Trophoblast cell (in vitro differentiated cells and primary cell): ENCODE results near the gene B4GALT2.

Source experiments
- DNase-seq, 2 donors: peaks; one replicate each; pipeline ENCODE4 v3.0.0-alpha.2; 2016
- H2AFZ ChIP-seq: 2 replicates; pipeline ENCODE4 v1.6.1; 2013; ENCODE audit warnings: low read length, moderate library complexity, mild to moderate bottlenecking; ENCODE audit not compliant: insufficient read depth, poor library complexity
- H2AK5ac ChIP-seq: 2 replicates; pipeline ENCODE4 v1.6.1; 2013; ENCODE audit warnings: mild to moderate bottlenecking, low read length
- H2BK120ac ChIP-seq: 2 replicates; pipeline ENCODE4 v1.6.1; 2013; ENCODE audit warnings: low read length, mild to moderate bottlenecking, moderate library complexity; ENCODE audit not compliant: insufficient read depth, poor library complexity
- H2BK12ac ChIP-seq: 2 replicates; pipeline ENCODE4 v1.6.1; 2013; ENCODE audit warnings: mild to moderate bottlenecking, low read length, moderate library complexity
- H2BK5ac ChIP-seq: 2 replicates; pipeline ENCODE4 v1.6.1; 2013; ENCODE audit warnings: low read length, low read depth, moderate library complexity, mild to moderate bottlenecking; ENCODE audit not compliant: poor library complexity
- H3K14ac ChIP-seq: 2 replicates; pipeline ENCODE4 v1.6.1; 2013; ENCODE audit warnings: mild to moderate bottlenecking, low read length
- H3K18ac ChIP-seq: 2 replicates; pipeline ENCODE4 v1.6.1; 2013; ENCODE audit warnings: mild to moderate bottlenecking, low read length
- H3K23ac ChIP-seq: 2 replicates; pipeline ENCODE4 v1.6.1; 2013; ENCODE audit warnings: low read length
- H3K27ac ChIP-seq: 2 replicates; pipeline ENCODE4 v1.5.1; 2013; ENCODE audit warnings: low read depth, mild to moderate bottlenecking, inconsistent platforms, low read length, moderate library complexity
- H3K27me3 ChIP-seq: 2 replicates; pipeline ENCODE4 v1.6.1; 2013; ENCODE audit warnings: inconsistent platforms, mild to moderate bottlenecking, low read length, moderate library complexity; ENCODE audit not compliant: insufficient read depth
- H3K36me3 ChIP-seq, 2 experiments: 1 replicate in 1 of 2; 2 replicates in 1 of 2; pipeline ENCODE4 v1.6.1; 2013; ENCODE audit warnings: low read length in 2 of 2, mild to moderate bottlenecking in 2 of 2, moderate library complexity in 1 of 2; ENCODE audit not compliant: insufficient read depth in 2 of 2, control insufficient read depth in 1 of 2
- H3K4ac ChIP-seq: 2 replicates; pipeline ENCODE4 v1.6.1; 2013; ENCODE audit warnings: low read depth, mild to moderate bottlenecking, low read length, moderate library complexity
- H3K4me1 ChIP-seq, 2 experiments: 1 replicate in 1 of 2; 2 replicates in 1 of 2; pipeline ENCODE4 v1.6.1; 2013; ENCODE audit warnings: low read length in 2 of 2, mild to moderate bottlenecking in 2 of 2, moderate library complexity in 1 of 2; ENCODE audit not compliant: insufficient read depth in 2 of 2, control insufficient read depth in 1 of 2
- H3K4me2 ChIP-seq: 2 replicates; pipeline ENCODE4 v1.6.1; 2013; ENCODE audit warnings: inconsistent platforms, mild to moderate bottlenecking, low read length, moderate library complexity
- H3K4me3 ChIP-seq: 2 replicates; pipeline ENCODE4 v1.5.1; 2013; ENCODE audit warnings: mild to moderate bottlenecking, low read depth, low read length, inconsistent platforms
- H3K79me1 ChIP-seq: one replicate; pipeline ENCODE4 v1.6.1; 2013; ENCODE audit warnings: low read length
- H3K79me2 ChIP-seq: 2 replicates; pipeline ENCODE4 v1.6.1; 2013; ENCODE audit warnings: low read length, mild to moderate bottlenecking; ENCODE audit not compliant: control insufficient read depth, insufficient read depth, poor library complexity
- H3K9ac ChIP-seq: 2 replicates; pipeline ENCODE4 v1.6.1; 2013; ENCODE audit warnings: mild to moderate bottlenecking, low read length
- H3K9me3 ChIP-seq: 2 replicates; pipeline ENCODE4 v1.6.1; 2013; ENCODE audit warnings: low read depth, mild to moderate bottlenecking, control low read depth, inconsistent platforms, low read length; ENCODE audit not compliant: insufficient read depth
- H4K12ac ChIP-seq: 2 replicates; pipeline ENCODE4 v1.6.1; 2013; ENCODE audit warnings: low read depth, mild to moderate bottlenecking, low read length, moderate library complexity
- H4K8ac ChIP-seq: 2 replicates; pipeline ENCODE4 v1.6.1; 2013; ENCODE audit warnings: low read depth, mild to moderate bottlenecking, low read length, moderate library complexity
- H4K91ac ChIP-seq: one replicate; pipeline ENCODE4 v1.6.1; 2013; ENCODE audit warnings: low read depth, mild to moderate bottlenecking, low read length, moderate library complexity
- WGBS: extraction: QIAGEN DNeasy Blood & Tissue Kit; methylation state at CpG from one replicate; pipeline ENCODE4 v1.1.7; 2013; ENCODE audit warnings: missing lambda C conversion rate; ENCODE audit not compliant: insufficient read length, insufficient coverage; ENCODE audit errors: extremely low coverage; 5-methylcytosine and 5-hydroxymethylcytosine counted together

The B4GALT2 gene

DNA sequence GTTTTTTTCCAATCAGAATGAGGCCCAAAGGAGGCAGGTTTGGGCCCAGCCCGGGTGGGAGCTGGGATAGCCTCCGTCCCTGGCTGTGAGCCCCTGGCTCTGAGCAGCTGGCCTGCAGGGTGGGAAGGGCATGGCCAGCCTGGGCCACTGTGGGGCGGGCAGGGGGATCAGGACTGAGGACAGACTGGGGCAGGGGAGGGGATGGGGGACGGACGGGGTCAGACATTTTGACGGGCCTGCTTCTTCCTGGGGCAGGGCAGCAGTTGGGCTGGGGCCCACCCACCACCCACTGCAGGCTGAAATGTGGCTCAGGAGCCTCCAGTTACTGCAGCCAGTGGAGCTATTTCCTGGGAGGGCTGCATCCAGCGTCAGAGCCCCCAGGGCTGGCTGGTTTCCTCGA is 54.7 kb downstream of the B4GALT2 start:
- WGBS, result no CpG with 5 or more reads among the region's 8 CpGs
- H3K27ac ChIP-seq, result no peak overlapping the region
- H2AFZ ChIP-seq, result no peak overlapping the region
- no peak overlapping the region for H3K18ac ChIP-seq
- H4K91ac ChIP-seq, result no peak overlapping the region
- H3K9me3 ChIP-seq, result no peaks in the 10 kb centered on the region
- no peak overlapping the region for H2BK120ac ChIP-seq
- no peak overlapping the region for H2BK5ac ChIP-seq
- H3K4me3 ChIP-seq, result no peak overlapping the region
- peaks cover 15 to 21% of the 10 kb centered on the region in 2 experiments for H3K4me1 ChIP-seq
- no peak for DNase-seq
- no peak overlapping the region for H3K4ac ChIP-seq
- H2AK5ac ChIP-seq, result no peak overlapping the region
- no peak overlapping the region for H2BK12ac ChIP-seq
- peaks cover 15% of the 10 kb centered on the region for H3K79me1 ChIP-seq
- H3K23ac ChIP-seq, result no peak overlapping the region
- H3K9ac ChIP-seq, result no peak overlapping the region
- H3K14ac ChIP-seq, result no peak overlapping the region
- no peaks in the 10 kb centered on the region for H3K36me3 ChIP-seq
- peaks cover 5% of the 10 kb centered on the region for H3K79me2 ChIP-seq
- H3K27me3 ChIP-seq, result no peaks in the 10 kb centered on the region
- no peak overlapping the region for H4K8ac ChIP-seq
- no peak overlapping the region for H4K12ac ChIP-seq
- no peak overlapping the region for H3K4me2 ChIP-seq

GRCh38 chr1:44034423-44034822 is 55.4 kb downstream of the B4GALT2 start:
- Histone ChIP-seq H3K9me3 (no peaks in the 10 kb centered on the region), H3K79me2 (peaks cover 5% of the 10 kb centered on the region), H4K91ac (no peak overlapping the region), H2BK5ac (no peak overlapping the region), H3K9ac (no peak overlapping the region), H4K8ac (no peak overlapping the region), H2AK5ac (no peak overlapping the region), H2BK120ac (no peak overlapping the region), H3K4me1 (peaks cover 14 to 18% of the 10 kb centered on the region in 2 experiments), H3K27ac (no peak overlapping the region), H2BK12ac (no peak overlapping the region), H3K79me1 (peaks cover 15% of the 10 kb centered on the region), H3K14ac (no peak overlapping the region), H3K27me3 (no peaks in the 10 kb centered on the region), H3K4me2 (no peak overlapping the region), H3K23ac (no peak overlapping the region), H3K18ac (no peak overlapping the region), H3K4me3 (no peak overlapping the region), H2AFZ (no peak overlapping the region), H3K4ac (no peak overlapping the region), H4K12ac (no peak overlapping the region), H3K36me3 (no peaks in the 10 kb centered on the region)
- DNase-seq, result no peak
- WGBS, result no CpG with 5 or more reads among the region's 4 CpGs

DNA sequence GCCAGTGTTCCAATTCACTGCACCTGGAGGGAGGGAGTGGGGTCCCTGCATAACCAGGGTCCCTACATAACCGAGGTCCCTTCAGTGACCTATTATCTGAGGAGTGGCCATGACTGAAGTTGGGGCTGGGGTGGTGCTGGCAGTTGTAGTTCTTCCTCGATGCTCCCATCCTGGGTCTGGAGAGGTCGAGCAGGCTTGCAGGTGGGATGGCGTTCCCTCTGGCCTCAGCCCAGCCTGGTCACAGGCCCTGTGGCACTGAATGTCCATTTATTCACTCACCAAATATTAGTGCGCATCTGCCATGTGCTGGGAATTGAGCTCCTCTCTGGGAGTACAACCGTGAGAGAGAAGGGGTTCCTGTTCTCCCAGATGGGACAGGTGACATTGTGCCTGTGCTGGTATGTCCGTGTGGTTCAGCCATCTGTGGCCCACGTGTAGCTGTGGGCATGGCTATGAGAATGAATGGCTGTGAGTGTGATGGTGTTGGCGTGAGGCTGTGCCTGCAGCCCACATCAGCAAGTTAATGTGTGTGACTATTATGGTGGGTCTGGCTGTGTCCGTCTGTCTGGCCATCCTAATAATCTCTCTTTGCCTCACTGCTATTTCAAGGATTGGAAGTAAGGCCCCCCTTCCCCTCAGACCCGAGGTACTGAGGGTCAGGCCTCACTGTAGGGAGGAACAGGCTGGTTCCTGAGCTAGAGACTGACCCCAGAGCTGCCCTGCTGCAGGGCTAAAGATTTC is 56.1 kb downstream of the B4GALT2 start:
- no peak overlapping the region for H3K4me3 ChIP-seq
- peaks cover 12 to 15% of the 10 kb centered on the region in 2 experiments for H3K4me1 ChIP-seq
- H2BK5ac ChIP-seq, result no peak overlapping the region

GRCh38 chr1:44035726-44036408 is 56.9 kb downstream of the B4GALT2 start:
- Histone ChIP-seq H2BK12ac (no peak overlapping the region), H3K4me1 (peaks cover 12 to 15% of the 10 kb centered on the region in 2 experiments), H3K9ac (no peak overlapping the region), H2BK5ac (no peak overlapping the region), H2AFZ (no peak overlapping the region), H2BK120ac (no peak overlapping the region), H3K27ac (no peak overlapping the region), H3K79me2 (no peaks in the 10 kb centered on the region), H3K27me3 (no peaks in the 10 kb centered on the region), H3K79me1 (peaks cover 4% of the 10 kb centered on the region), H4K91ac (no peak overlapping the region), H3K4me2 (no peak overlapping the region), H4K12ac (no peak overlapping the region), H3K36me3 (no peaks in the 10 kb centered on the region), H3K23ac (no peak overlapping the region), H4K8ac (no peak overlapping the region), H3K4ac (no peak overlapping the region), H2AK5ac (no peak overlapping the region), H3K9me3 (no peaks in the 10 kb centered on the region), H3K4me3 (no peak overlapping the region), H3K18ac (no peak overlapping the region), H3K14ac (no peak overlapping the region)
- no CpG with 5 or more reads among the region's 8 CpGs for WGBS
- DNase-seq, result no peak

More for the DNA sequence above, 56.1 kb downstream of the B4GALT2 start:
- WGBS, result no CpG with 5 or more reads among the region's 11 CpGs
- Histone ChIP-seq H3K9ac (no peak overlapping the region), H3K4me2 (no peak overlapping the region), H3K23ac (no peak overlapping the region), H3K79me1 (peaks cover 9% of the 10 kb centered on the region), H3K4ac (no peak overlapping the region), H2AFZ (no peak overlapping the region), H3K14ac (no peak overlapping the region), H3K27me3 (no peaks in the 10 kb centered on the region), H3K36me3 (no peaks in the 10 kb centered on the region), H2BK120ac (no peak overlapping the region), H4K91ac (no peak overlapping the region), H3K79me2 (peaks cover 4% of the 10 kb centered on the region), H2AK5ac (no peak overlapping the region), H3K18ac (no peak overlapping the region), H2BK12ac (no peak overlapping the region), H4K12ac (no peak overlapping the region), H3K9me3 (no peaks in the 10 kb centered on the region), H4K8ac (no peak overlapping the region), H3K27ac (no peak overlapping the region)
- no peak for DNase-seq
